COLO668 (cell line): ENCODE data around the gene PPDPF.
"Not testable (repeated sequence)": the region's sequence is repeated elsewhere in the genome, so short reads cannot be mapped to it uniquely, and the experiment has no call there.

Experiments
- DNase-seq: peaks from one replicate; lab custom pipeline; 2025; ENCODE audit not compliant: unreplicated experiment; lab: John Stamatoyannopoulos, UW

PPDPF gene

GRCh38 chr20:63499338-63499969, 21.1 kb upstream of the PPDPF start:
- DNase-seq = no peak

GRCh38 chr20:63500151-63500901, 20.2 kb upstream of the PPDPF start:
- no peak for DNase-seq

GRCh38 chr20:63500902-63501817, 19.4 kb upstream of the PPDPF start:
- DNase-seq = no peak

GRCh38 chr20:63501818-63502670, 18.5 kb upstream of the PPDPF start:
- DNase-seq = peak; percentile 91

GRCh38 chr20:63502671-63503172, 17.8 kb upstream of the PPDPF start:
- peak; percentile 54 for DNase-seq

GRCh38 chr20:63503524-63503923, 17.0 kb upstream of the PPDPF start:
- no peak for DNase-seq

- DNase-seq = no peak
These were observed 15.9 kb upstream of the PPDPF start for GRCh38 chr20:63504642-63505041.

GRCh38 chr20:63505281-63505680, 15.3 kb upstream of the PPDPF start:
- no peak for DNase-seq

- DNase-seq = no peak
These were observed 14.8 kb upstream of the PPDPF start for GRCh38 chr20:63505723-63506122.

GRCh38 chr20:63507083-63507743, 13.4 kb upstream of the PPDPF start:
- DNase-seq = no peak

- DNase-seq = peak; percentile 17
These were observed 12.3 kb upstream of the PPDPF start for GRCh38 chr20:63508072-63508768.

GRCh38 chr20:63509088-63509564, 11.4 kb upstream of the PPDPF start:
- no peak for DNase-seq

- DNase-seq = no peak
These were observed 7.4 kb upstream of the PPDPF start for GRCh38 chr20:63513207-63513606.

GRCh38 chr20:63514520-63514919, 6.0 kb upstream of the PPDPF start:
- not testable (repeated sequence) for DNase-seq

GRCh38 chr20:63517376-63518309, 2.9 kb upstream of the PPDPF start:
- DNase-seq = no peak

- no peak for DNase-seq
These were observed 2.2 kb upstream of the PPDPF start for GRCh38 chr20:63518351-63518861.

- DNase-seq = no peak
These were observed 1.5 kb upstream of the PPDPF start for GRCh38 chr20:63518946-63519667.
